Natural killer cell (primary cell): ENCODE data around the gene BARHL2. TPM values are rescaled to one million over a fixed set of nuclear protein-coding genes. Genes with fewer than 3 reads are reported as not detected.

Experiments
- ATAC-seq, 3 donors: fragments of 150-1000 bp in 2 of 3; fragments of 200-7000 bp in 1 of 3; cut with Tn5 transposase; 1 replicate in 1 of 3; 2 replicates in 2 of 3; pipeline ENCODE4 v1.10.0; 2021; ENCODE audit warnings: mild to moderate bottlenecking in 2 of 3, moderate library complexity in 2 of 3
- DNase-seq, 2 donors: peaks; one replicate each; pipeline versions ENCODE4 v3.0.0 to v3.0.0-alpha.2; 2013 to 2021; ENCODE audit warnings: mixed read lengths in 1 of 2
- H3K27ac ChIP-seq: one replicate; pipeline ENCODE4 v1.5.1; 2013; ENCODE audit warnings: mild to moderate bottlenecking, low read length
- H3K27me3 ChIP-seq: one replicate; pipeline ENCODE4 v1.6.1; 2013; ENCODE audit warnings: low read length; ENCODE audit not compliant: control insufficient read depth, insufficient read depth
- H3K36me3 ChIP-seq: one replicate; pipeline ENCODE4 v1.6.1; 2013; ENCODE audit warnings: low read length; ENCODE audit not compliant: control insufficient read depth, insufficient read depth
- H3K4me1 ChIP-seq: one replicate; pipeline ENCODE4 v1.6.1; 2013; ENCODE audit warnings: low read length; ENCODE audit not compliant: control insufficient read depth, insufficient read depth
- H3K4me3 ChIP-seq: one replicate; pipeline ENCODE4 v1.5.1; 2013; ENCODE audit warnings: low read length
- H3K9me3 ChIP-seq: one replicate; pipeline ENCODE4 v1.6.1; 2013; ENCODE audit warnings: low read length; ENCODE audit not compliant: control insufficient read depth, insufficient read depth
- H3K27ac Mint-ChIP-seq, 2 donors: one replicate each; pipeline ENCODE4 v1.8.0; 2022; ENCODE audit warnings: mild to moderate bottlenecking in 2 of 2, mixed read lengths in 2 of 2, moderate library complexity in 1 of 2
- H3K27me3 Mint-ChIP-seq, 2 donors: one replicate each; pipeline ENCODE4 v1.8.0; 2022; ENCODE audit warnings: low read depth in 2 of 2, mixed read lengths in 2 of 2
- H3K36me3 Mint-ChIP-seq: one replicate; pipeline ENCODE4 v1.8.0; 2022; ENCODE audit warnings: mixed read lengths
- H3K4me1 Mint-ChIP-seq, 2 donors: one replicate each; pipeline ENCODE4 v1.8.0; 2022; ENCODE audit warnings: mixed read lengths in 2 of 2
- H3K4me3 Mint-ChIP-seq: one replicate; pipeline ENCODE4 v1.8.0; 2022; ENCODE audit warnings: mild to moderate bottlenecking, moderate library complexity, mixed read lengths
- H3K9me3 Mint-ChIP-seq, 2 donors: one replicate each; pipeline ENCODE4 v1.8.0; 2022; ENCODE audit warnings: mixed read lengths in 2 of 2
- WGBS: methylation state at CpG from one replicate; pipeline ENCODE4 v1.1.7; 2013; ENCODE audit warnings: missing lambda C conversion rate; ENCODE audit not compliant: insufficient coverage; 5-methylcytosine and 5-hydroxymethylcytosine counted together
- intact Hi-C: fragments of 100-400 bp; cut with micrococcal nuclease; formaldehyde crosslinking; loops from one replicate; pipeline ENCODE4 v1.14.2; 2022
- total RNA-seq, 4 donors: library from RNA; stranded (reverse); fragments of 120-200 nt in 1 of 4; gene quantifications; one replicate each; pipeline versions ENCODE4 v1.2.3 to v1.2.4, GENCODE V29; 2013 to 2022
- TF ChIP-seq, protein P1 (sequence below): fragments of 200-600 bp; IDR thresholded peaks from one replicate; pipeline ENCODE4 v1.8.0; 2022; ENCODE audit warnings: antibody characterized with exemption

BARHL2 gene
- total RNA-seq, 3 donors from 2014 or later (not counting 1 experiment from before 2014, with no cell fraction given): not detected

GRCh38 chr1:90716243-90716551 is 905 bp downstream of the BARHL2 start:
- intact Hi-C loops: no loop called here
- H3K9me3 Mint-ChIP-seq: no peaks in the 10 kb centered on the region
- peaks cover 17 to 18% of the 10 kb centered on the region in 2 donors for H3K4me1 Mint-ChIP-seq
- Histone ChIP-seq H3K4me1 (peaks cover 19% of the 10 kb centered on the region), H3K27me3 (peaks cover 84% of the 10 kb centered on the region), H3K36me3 (no peaks in the 10 kb centered on the region), H3K27ac (no peak overlapping the region), H3K4me3 (no peak overlapping the region), H3K9me3 (peaks cover 14% of the 10 kb centered on the region)
- ATAC-seq (no peak), DNase-seq (no peak)
- peak overlapping the region; percentile 69 for H3K4me3 Mint-ChIP-seq
- 7% methylated on average over 11 of the region's 15 CpGs for WGBS
- H3K27me3 Mint-ChIP-seq: peaks cover 77 to 81% of the 10 kb centered on the region in 2 donors
- TF ChIP-seq, protein P1, sequence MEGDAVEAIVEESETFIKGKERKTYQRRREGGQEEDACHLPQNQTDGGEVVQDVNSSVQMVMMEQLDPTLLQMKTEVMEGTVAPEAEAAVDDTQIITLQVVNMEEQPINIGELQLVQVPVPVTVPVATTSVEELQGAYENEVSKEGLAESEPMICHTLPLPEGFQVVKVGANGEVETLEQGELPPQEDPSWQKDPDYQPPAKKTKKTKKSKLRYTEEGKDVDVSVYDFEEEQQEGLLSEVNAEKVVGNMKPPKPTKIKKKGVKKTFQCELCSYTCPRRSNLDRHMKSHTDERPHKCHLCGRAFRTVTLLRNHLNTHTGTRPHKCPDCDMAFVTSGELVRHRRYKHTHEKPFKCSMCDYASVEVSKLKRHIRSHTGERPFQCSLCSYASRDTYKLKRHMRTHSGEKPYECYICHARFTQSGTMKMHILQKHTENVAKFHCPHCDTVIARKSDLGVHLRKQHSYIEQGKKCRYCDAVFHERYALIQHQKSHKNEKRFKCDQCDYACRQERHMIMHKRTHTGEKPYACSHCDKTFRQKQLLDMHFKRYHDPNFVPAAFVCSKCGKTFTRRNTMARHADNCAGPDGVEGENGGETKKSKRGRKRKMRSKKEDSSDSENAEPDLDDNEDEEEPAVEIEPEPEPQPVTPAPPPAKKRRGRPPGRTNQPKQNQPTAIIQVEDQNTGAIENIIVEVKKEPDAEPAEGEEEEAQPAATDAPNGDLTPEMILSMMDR: no peak
- peaks cover 6% of the 10 kb centered on the region for H3K36me3 Mint-ChIP-seq
- H3K27ac Mint-ChIP-seq: no peak overlapping the region

DNA sequence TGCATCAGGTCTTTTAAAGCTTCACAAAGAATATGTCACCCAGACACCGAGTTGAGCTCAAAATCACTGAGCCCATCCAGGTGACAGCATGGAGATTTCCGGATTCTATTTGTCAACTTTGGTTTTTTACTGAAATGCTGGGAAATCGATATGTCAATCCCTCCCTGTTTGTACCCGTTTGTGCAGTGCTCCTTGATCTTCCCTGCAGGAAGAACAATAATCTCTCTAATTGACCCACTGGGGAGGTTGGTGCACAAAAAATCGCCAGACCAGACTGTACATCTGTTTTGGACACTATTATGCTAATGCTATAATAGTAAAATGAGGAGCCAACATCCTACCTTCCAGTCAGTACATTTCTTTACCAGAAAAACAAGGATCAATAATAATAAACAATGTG is 1.8 kb downstream of the BARHL2 start:
- no peaks in the 10 kb centered on the region for H3K9me3 Mint-ChIP-seq
- TF ChIP-seq, protein P1: no peak
- H3K27ac Mint-ChIP-seq: no peak overlapping the region
- peaks cover 6% of the 10 kb centered on the region for H3K36me3 Mint-ChIP-seq
- H3K4me3 Mint-ChIP-seq: no peak overlapping the region
- no peak overlapping the region for H3K4me3 ChIP-seq
- H3K9me3 ChIP-seq: peaks cover 10% of the 10 kb centered on the region
- peaks cover 75 to 76% of the 10 kb centered on the region in 2 donors for H3K27me3 Mint-ChIP-seq
- no peak overlapping the region for H3K27ac ChIP-seq
- no peaks in the 10 kb centered on the region for H3K36me3 ChIP-seq
- H3K4me1 ChIP-seq: peaks cover 23% of the 10 kb centered on the region
- no peak for ATAC-seq
- peaks cover 82% of the 10 kb centered on the region for H3K27me3 ChIP-seq
- peaks cover 17 to 18% of the 10 kb centered on the region in 2 donors for H3K4me1 Mint-ChIP-seq
- no peak for DNase-seq
- intact Hi-C loops: no loop called here
- WGBS: 5% methylated on average over 4 of the region's 5 CpGs

GRCh38 chr1:90714521-90714951 is 2.6 kb downstream of the BARHL2 start:
- ATAC-seq: no peak
- H3K36me3 Mint-ChIP-seq: peaks cover 6% of the 10 kb centered on the region

More at GRCh38 chr1:90714521-90714951, 2.6 kb downstream of the BARHL2 start:
- peaks cover 80% of the 10 kb centered on the region for H3K27me3 ChIP-seq
- H3K9me3 Mint-ChIP-seq: no peaks in the 10 kb centered on the region
- H3K4me3 ChIP-seq: no peak overlapping the region
- WGBS: 11% methylated on average over 12 of the region's 14 CpGs
- peaks cover 76 to 79% of the 10 kb centered on the region in 2 donors for H3K27me3 Mint-ChIP-seq
- peaks cover 23% of the 10 kb centered on the region for H3K4me1 ChIP-seq
- peaks cover 4% of the 10 kb centered on the region for H3K9me3 ChIP-seq
- DNase-seq: no peak
- H3K27ac ChIP-seq: no peak overlapping the region
- peaks cover 17 to 18% of the 10 kb centered on the region in 2 donors for H3K4me1 Mint-ChIP-seq
- intact Hi-C loops: no loop called here
- H3K4me3 Mint-ChIP-seq: no peak overlapping the region
- TF ChIP-seq, protein P1: no peak
- H3K36me3 ChIP-seq: no peaks in the 10 kb centered on the region
- H3K27ac Mint-ChIP-seq: no peak overlapping the region
